GM19452 (cell line): ENCODE data around the gene MCTP1.

Source experiments
- ATAC-seq: cut with Tn5 transposase; IDR thresholded peaks from one replicate; pipeline ENCODE4 v1.9.1; 2021; ENCODE audit not compliant: unreplicated experiment

Gene MCTP1

GRCh38 chr5:94731471-94731870 is 553.4 kb downstream of the MCTP1 start:
- ATAC-seq = no peak

- no peak for ATAC-seq
Observed at GRCh38 chr5:94725142-94725541, 559.8 kb downstream of the MCTP1 start.

GRCh38 chr5:94715768-94716167 is 569.1 kb downstream of the MCTP1 start:
- ATAC-seq = no peak

- ATAC-seq = no peak
Observed at GRCh38 chr5:94711785-94712184, 573.1 kb downstream of the MCTP1 start.

GRCh38 chr5:94709277-94709676 is 575.6 kb downstream of the MCTP1 start:
- no peak for ATAC-seq

- ATAC-seq = no peak
Observed at GRCh38 chr5:94707359-94707758, 577.5 kb downstream of the MCTP1 start.

GRCh38 chr5:94705427-94705826 is 579.5 kb downstream of the MCTP1 start:
- ATAC-seq = no peak

- ATAC-seq = peak; percentile 58
Observed at GRCh38 chr5:94702729-94703128, 582.2 kb downstream of the MCTP1 start.

- peak; percentile 84 for ATAC-seq
Observed at GRCh38 chr5:94700592-94700991, 584.3 kb downstream of the MCTP1 start.

- ATAC-seq = no peak
Observed at GRCh38 chr5:94699562-94699961, 585.3 kb downstream of the MCTP1 start.

- ATAC-seq = no peak
Observed at GRCh38 chr5:94698197-94698596, 586.7 kb downstream of the MCTP1 start.

- no peak for ATAC-seq
Observed at GRCh38 chr5:94694671-94695070, 590.2 kb downstream of the MCTP1 start.

- no peak for ATAC-seq
Observed at GRCh38 chr5:94693845-94694370, 591.0 kb downstream of the MCTP1 start.

GRCh38 chr5:94693043-94693822 is 591.7 kb downstream of the MCTP1 start:
- ATAC-seq = peak; percentile 55

- no peak for ATAC-seq
Observed at GRCh38 chr5:94692581-94692980, 592.3 kb downstream of the MCTP1 start.

- no peak for ATAC-seq
Observed at GRCh38 chr5:94691949-94692348, 592.9 kb downstream of the MCTP1 start.

- ATAC-seq = no peak
Observed at GRCh38 chr5:94691291-94691690, 593.6 kb downstream of the MCTP1 start.

GRCh38 chr5:94690778-94691177 is 594.1 kb downstream of the MCTP1 start:
- no peak for ATAC-seq

- ATAC-seq = no peak
Observed at GRCh38 chr5:94689908-94690307, 595.0 kb downstream of the MCTP1 start.

GRCh38 chr5:94682814-94683520 is 601.9 kb downstream of the MCTP1 start:
- ATAC-seq = no peak

GRCh38 chr5:94675965-94676618 is 608.8 kb downstream of the MCTP1 start:
- ATAC-seq = no peak
